Spleen (tissue), 7 donors: ENCODE measurements around the gene ELK1.

Experiments
- CTCF ChIP-seq, 11 experiments: fragments of 200-600 bp in 7 of 11; fragments of 450-650 bp in 4 of 11; sonication (generic) in 4 of 11; IDR thresholded peaks in 8 of 11; conservative IDR thresholded peaks in 3 of 11; 1 replicate in 7 of 11; 2 replicates in 4 of 11; pipeline versions ENCODE4 v1.4.0 to v1.8.0; 2016 to 2021; ENCODE audit warnings: antibody characterized with exemption in 11 of 11, inconsistent platforms in 4 of 11, mild to moderate bottlenecking in 1 of 11
- POLR2A ChIP-seq, 3 donors: fragments of 450-650 bp; IDR thresholded peaks; one replicate each; pipeline ENCODE4 v1.5.1; 2017; ENCODE audit warnings: antibody characterized with exemption in 3 of 3, mild to moderate bottlenecking in 1 of 3
- donor health status: DM: no; HTN: no; CAD: no; lungs with moderate emphysema.
- donor health status: DM: no; HTN: no; CAD: no.
- donor health status: DM: no; HTN: no; CAD: no.

GRCh38 chrX:47633689-47634590 lies 16.4 kb downstream of the ELK1 start:
- TF ChIP-seq CTCF (IDR thresholded peaks at IDR 0.05 in 8 of 11, conservative IDR thresholded peaks at IDR 0.05 in 3 of 11) (no peak), POLR2A (IDR thresholded peaks at IDR 0.05) (no peak)
